COLO829 (cell line): ENCODE results near the gene TMEM101.
"Not testable (repeated sequence)": the region's sequence is repeated elsewhere in the genome, so short reads cannot be mapped to it uniquely, and the experiment has no call there.

Source experiments
- DNase-seq: peaks from one replicate; pipeline ENCODE4 v3.0.0; 2012; ENCODE audit warnings: low spot score

Gene TMEM101

DNA sequence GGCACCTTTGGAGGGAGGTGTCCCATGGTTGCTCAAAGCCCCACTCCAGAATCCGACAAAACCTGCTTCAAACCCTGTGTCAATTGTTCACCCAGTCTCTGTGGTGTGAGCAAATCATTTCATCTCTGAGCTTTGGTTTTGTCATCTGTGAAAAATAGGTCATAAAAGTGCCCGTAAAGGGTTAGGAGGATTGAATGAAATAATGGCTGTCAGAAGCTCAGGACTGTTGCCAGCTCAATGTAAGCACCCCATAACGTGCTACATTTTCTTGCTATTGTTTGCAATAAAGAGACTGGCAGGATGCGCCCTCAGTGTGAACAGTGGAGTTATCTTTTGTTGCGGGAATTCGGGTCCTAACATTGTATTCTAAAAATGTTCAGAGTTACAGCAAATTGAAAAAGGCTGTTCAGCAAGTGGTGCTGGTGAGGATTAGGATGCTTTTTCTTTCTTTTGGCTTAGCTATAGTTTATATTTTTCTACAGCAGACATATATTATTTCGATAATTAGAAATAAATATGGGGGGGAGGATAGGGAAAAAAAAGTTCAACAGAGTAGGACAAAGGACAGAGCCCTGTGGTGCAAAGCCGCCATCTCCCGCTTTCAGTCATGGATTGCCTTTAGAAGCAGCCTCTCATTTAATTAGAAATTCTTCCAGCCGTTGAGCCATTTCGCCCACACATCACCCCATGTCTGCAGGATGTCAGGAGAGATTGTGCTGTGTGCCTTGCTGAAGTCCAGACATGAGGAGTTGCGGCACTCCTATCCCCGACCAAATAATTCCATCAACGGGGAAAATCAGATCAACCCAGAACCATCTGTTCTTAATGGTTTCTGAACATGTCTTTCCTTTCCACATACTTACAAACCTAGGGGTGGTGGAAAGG, 40.1 kb downstream of the TMEM101 start:
- DNase-seq = no peak

DNA sequence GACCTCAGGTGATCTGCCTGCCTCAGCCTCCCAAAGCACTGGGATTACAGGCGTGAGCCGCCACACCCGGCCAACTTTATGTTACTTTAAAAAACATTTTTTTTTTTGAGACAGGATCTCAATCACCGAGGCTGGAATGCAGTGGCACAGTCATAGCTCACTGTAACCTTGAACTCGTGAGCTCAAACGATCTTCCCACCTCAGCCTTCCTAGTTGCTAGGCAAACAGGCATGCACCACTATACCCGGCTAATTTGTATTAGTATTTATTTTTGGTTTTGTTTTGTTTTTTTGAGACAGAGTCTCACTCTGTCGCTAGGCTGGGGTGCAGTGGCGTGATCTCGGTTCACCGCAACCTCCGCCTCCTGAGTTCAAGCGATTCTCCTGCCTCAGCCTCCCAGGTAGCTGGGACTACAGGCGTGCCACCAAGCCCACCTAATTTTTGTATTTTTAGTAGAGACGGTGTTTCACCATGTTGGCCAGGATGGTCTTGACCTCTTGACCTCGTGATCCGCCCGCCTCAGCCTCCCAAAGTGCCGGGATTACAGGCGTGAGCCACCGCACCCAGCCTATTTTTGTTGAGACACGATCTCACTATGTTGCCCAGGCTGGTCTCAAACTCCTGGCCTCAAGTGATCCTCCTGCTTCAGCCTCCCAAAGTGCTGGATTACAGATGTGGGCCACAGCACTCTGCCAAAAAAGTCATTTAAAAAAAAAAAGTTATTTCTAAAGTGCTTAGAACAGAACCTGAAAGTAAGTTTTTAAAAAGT, 42.1 kb downstream of the TMEM101 start:
- DNase-seq = not testable (repeated sequence)

GRCh38 chr17:43971436-43971835, 43.3 kb downstream of the TMEM101 start:
- DNase-seq = not testable (repeated sequence)

GRCh38 chr17:43970366-43970765, 44.4 kb downstream of the TMEM101 start:
- no peak for DNase-seq

DNA sequence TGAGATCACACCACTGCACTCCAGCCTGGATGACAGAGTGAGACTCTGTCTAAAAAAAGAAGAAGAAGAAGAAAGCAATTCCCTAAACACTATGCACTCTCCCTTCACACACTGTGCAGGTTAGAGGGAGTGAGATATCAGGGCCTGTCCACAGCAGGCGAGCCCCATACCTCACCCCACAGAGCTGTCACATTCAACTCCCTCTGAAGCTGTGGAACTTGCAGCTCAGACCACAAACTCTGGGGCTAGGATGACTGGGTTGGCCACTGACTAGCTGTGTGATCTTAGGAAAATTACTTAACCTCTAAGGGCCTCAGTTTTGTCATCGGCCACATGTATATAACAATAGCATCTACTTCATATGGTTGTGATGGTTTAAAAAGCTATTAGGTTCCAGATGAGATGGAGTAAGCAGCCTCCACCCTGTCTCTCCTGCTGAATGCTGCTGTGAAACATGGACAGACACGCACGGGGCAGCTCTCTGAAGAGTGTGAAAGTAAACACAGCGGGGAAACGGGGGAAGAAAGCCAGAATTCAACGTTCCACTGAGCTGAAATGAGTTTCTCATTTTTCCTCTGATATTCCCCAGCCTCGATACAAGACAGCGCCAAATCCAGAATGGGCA, 47.4 kb downstream of the TMEM101 start:
- DNase-seq = no peak

DNA sequence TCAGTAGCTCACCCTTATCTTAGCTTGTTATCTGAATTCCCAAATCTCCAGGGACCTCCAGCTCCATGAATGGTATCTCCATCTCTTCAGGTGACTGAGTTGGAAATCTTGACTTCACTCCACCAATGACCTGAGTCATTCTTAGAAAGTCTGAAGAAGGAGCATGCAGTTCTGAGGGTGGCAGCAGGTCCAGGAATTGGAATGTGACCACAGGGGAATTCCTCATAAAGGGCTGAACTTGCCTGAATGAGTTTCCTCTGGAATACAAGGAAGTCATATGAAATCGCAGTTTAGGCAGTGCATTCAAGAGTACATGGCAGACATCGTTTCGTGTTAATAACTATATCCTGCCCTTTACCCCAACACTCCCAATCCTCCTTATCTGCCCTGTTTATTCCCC, 48.5 kb downstream of the TMEM101 start:
- DNase-seq = no peak

- no peak for DNase-seq
Measured at GRCh38 chr17:43962479-43962878, 52.3 kb downstream of the TMEM101 start.

GRCh38 chr17:43961954-43962353, 52.8 kb downstream of the TMEM101 start:
- no peak for DNase-seq

- not testable (repeated sequence) for DNase-seq
Measured at GRCh38 chr17:43961292-43961691, 53.5 kb downstream of the TMEM101 start.
